Parathyroid adenoma (tissue), 2 donors: Measurements from ENCODE around the gene MAG.

Experiments used
- H2AFZ ChIP-seq: fragments of 300-600 bp; sonication (generic); one replicate; pipeline ENCODE4 v1.7.0; 2017; ENCODE audit warnings: antibody characterized with exemption, mild to moderate bottlenecking
- H3K27ac ChIP-seq: fragments of 300-600 bp; sonication (generic); one replicate; pipeline ENCODE4 v1.7.0; 2017
- H3K27me3 ChIP-seq: fragments of 300-600 bp; sonication (generic); one replicate; pipeline ENCODE4 v1.7.0; 2017; ENCODE audit warnings: low read length; ENCODE audit not compliant: control insufficient read depth, insufficient read depth
- H3K36me3 ChIP-seq: fragments of 300-600 bp; sonication (generic); one replicate; pipeline ENCODE4 v1.7.0; 2017; ENCODE audit warnings: low read length; ENCODE audit not compliant: control insufficient read depth, insufficient read depth
- H3K4me1 ChIP-seq: fragments of 300-600 bp; sonication (generic); one replicate; pipeline ENCODE4 v1.7.0; 2017; ENCODE audit warnings: control low read depth
- H3K4me2 ChIP-seq: fragments of 300-600 bp; sonication (generic); one replicate; pipeline ENCODE4 v1.7.0; 2017; ENCODE audit warnings: low read length
- H3K4me3 ChIP-seq: fragments of 300-600 bp; sonication (generic); one replicate; pipeline ENCODE4 v1.7.0; 2017; ENCODE audit warnings: low read depth, low read length
- H3K79me2 ChIP-seq: fragments of 300-600 bp; sonication (generic); one replicate; pipeline ENCODE4 v1.7.0; 2017; ENCODE audit warnings: control low read depth
- H3K9ac ChIP-seq: fragments of 300-600 bp; sonication (generic); one replicate; pipeline ENCODE4 v1.7.0; 2017; ENCODE audit warnings: mild to moderate bottlenecking
- H3K9me3 ChIP-seq: fragments of 300-600 bp; sonication (generic); one replicate; pipeline ENCODE4 v1.7.0; 2017; ENCODE audit warnings: low read length; ENCODE audit not compliant: control insufficient read depth
- TF ChIP-seq, protein P1 (sequence below): fragments of 300-600 bp; sonication (generic); IDR thresholded peaks from one replicate; pipeline ENCODE4 v1.7.0; 2017; ENCODE audit warnings: antibody characterized with exemption, mild to moderate bottlenecking
- donor health status: primary hyperparathyroidism.

MAG gene

GRCh38 chr19:35292421-35293362 lies 731 bp downstream of the MAG start:
- Histone ChIP-seq H2AFZ (no peak overlapping the region), H3K27me3 (no peaks in the 10 kb centered on the region), H3K4me3 (no peak overlapping the region), H3K9me3 (no peaks in the 10 kb centered on the region), H3K4me2 (no peak overlapping the region), H3K27ac (no peak overlapping the region), H3K9ac (no peak overlapping the region), H3K36me3 (no peaks in the 10 kb centered on the region), H3K79me2 (no peaks in the 10 kb centered on the region), H3K4me1 (peaks cover 6% of the 10 kb centered on the region)
- TF ChIP-seq, protein P1, sequence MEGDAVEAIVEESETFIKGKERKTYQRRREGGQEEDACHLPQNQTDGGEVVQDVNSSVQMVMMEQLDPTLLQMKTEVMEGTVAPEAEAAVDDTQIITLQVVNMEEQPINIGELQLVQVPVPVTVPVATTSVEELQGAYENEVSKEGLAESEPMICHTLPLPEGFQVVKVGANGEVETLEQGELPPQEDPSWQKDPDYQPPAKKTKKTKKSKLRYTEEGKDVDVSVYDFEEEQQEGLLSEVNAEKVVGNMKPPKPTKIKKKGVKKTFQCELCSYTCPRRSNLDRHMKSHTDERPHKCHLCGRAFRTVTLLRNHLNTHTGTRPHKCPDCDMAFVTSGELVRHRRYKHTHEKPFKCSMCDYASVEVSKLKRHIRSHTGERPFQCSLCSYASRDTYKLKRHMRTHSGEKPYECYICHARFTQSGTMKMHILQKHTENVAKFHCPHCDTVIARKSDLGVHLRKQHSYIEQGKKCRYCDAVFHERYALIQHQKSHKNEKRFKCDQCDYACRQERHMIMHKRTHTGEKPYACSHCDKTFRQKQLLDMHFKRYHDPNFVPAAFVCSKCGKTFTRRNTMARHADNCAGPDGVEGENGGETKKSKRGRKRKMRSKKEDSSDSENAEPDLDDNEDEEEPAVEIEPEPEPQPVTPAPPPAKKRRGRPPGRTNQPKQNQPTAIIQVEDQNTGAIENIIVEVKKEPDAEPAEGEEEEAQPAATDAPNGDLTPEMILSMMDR = no peak

- Histone ChIP-seq H3K36me3 (no peaks in the 10 kb centered on the region), H3K4me1 (peaks cover 6% of the 10 kb centered on the region), H3K79me2 (no peaks in the 10 kb centered on the region), H3K27me3 (no peaks in the 10 kb centered on the region), H3K9ac (no peak overlapping the region), H3K27ac (no peak overlapping the region), H3K9me3 (no peaks in the 10 kb centered on the region), H2AFZ (no peak overlapping the region), H3K4me2 (no peak overlapping the region), H3K4me3 (no peak overlapping the region)
- TF ChIP-seq, protein P1 = no peak
Measured at GRCh38 chr19:35293363-35293739, 1.4 kb downstream of the MAG start.

- H3K4me3 ChIP-seq = no peak overlapping the region
- H3K36me3 ChIP-seq = no peaks in the 10 kb centered on the region
- no peak overlapping the region for H3K4me2 ChIP-seq
- no peaks in the 10 kb centered on the region for H3K27me3 ChIP-seq
- H3K27ac ChIP-seq = no peak overlapping the region
- no peaks in the 10 kb centered on the region for H3K9me3 ChIP-seq
- H3K9ac ChIP-seq = no peak overlapping the region
- H3K79me2 ChIP-seq = no peaks in the 10 kb centered on the region
- no peak overlapping the region for H2AFZ ChIP-seq
- TF ChIP-seq, protein P1 = no peak
- H3K4me1 ChIP-seq = peaks cover 6% of the 10 kb centered on the region
Measured at GRCh38 chr19:35293808-35294207, 1.8 kb downstream of the MAG start.

DNA sequence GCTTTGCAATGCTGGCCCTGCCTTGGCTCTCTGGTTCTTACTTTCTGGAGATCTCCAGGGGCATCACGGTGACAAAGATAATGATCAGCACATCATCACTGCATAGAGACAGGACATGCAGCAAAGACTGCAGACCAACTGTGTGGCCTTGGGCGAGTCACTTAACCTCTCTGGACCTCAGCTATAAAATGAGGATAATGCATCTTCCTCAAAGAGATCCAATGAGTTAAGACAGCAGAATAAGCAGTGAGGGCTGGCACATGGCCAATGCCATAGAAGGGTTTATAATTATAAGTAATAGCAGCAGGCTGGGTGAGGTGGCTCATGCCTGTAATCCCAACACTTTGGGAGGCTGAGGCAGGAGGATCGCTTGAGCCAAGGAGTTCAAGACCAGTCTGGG lies 2.4 kb downstream of the MAG start:
- no peak overlapping the region for H3K27ac ChIP-seq
- no peaks in the 10 kb centered on the region for H3K79me2 ChIP-seq
- H3K4me2 ChIP-seq = no peak overlapping the region
- H3K9me3 ChIP-seq = no peaks in the 10 kb centered on the region
- no peak overlapping the region for H3K9ac ChIP-seq
- H3K27me3 ChIP-seq = no peaks in the 10 kb centered on the region
- no peak overlapping the region for H3K4me3 ChIP-seq
- TF ChIP-seq, protein P1 = no peak
- no peak overlapping the region for H2AFZ ChIP-seq
- H3K4me1 ChIP-seq = peaks cover 6% of the 10 kb centered on the region
- H3K36me3 ChIP-seq = no peaks in the 10 kb centered on the region
